Neuronal stem cell (in vitro differentiated cells): Measurements from ENCODE around the gene SALL4.

Source experiments
- DNase-seq: peaks from one replicate; pipeline ENCODE4 v3.0.0-alpha.2; 2013; ENCODE audit warnings: low spot score
- H2AFZ ChIP-seq: one replicate; pipeline ENCODE4 v1.6.1; 2013; ENCODE audit warnings: mild to moderate bottlenecking, low read length, inconsistent platforms
- H2AK5ac ChIP-seq: 2 replicates; pipeline ENCODE4 v1.6.1; 2013; ENCODE audit warnings: low read depth, mild to moderate bottlenecking, inconsistent platforms, low read length, moderate library complexity, mixed read lengths
- H2BK120ac ChIP-seq: 2 replicates; pipeline ENCODE4 v1.6.1; 2013; ENCODE audit warnings: low read depth, mild to moderate bottlenecking, inconsistent platforms, low read length, moderate library complexity, mixed read lengths
- H2BK12ac ChIP-seq: one replicate; pipeline ENCODE4 v1.6.1; 2013; ENCODE audit warnings: low read length, inconsistent platforms
- H2BK15ac ChIP-seq: 2 replicates; pipeline ENCODE4 v1.6.1; 2013; ENCODE audit warnings: mild to moderate bottlenecking, low read length, inconsistent platforms, mixed read lengths
- H2BK5ac ChIP-seq: one replicate; pipeline ENCODE4 v1.6.1; 2013; ENCODE audit warnings: inconsistent platforms, mild to moderate bottlenecking, low read length, moderate library complexity
- H3K14ac ChIP-seq: one replicate; pipeline ENCODE4 v1.6.1; 2013; ENCODE audit warnings: low read length, inconsistent platforms
- H3K18ac ChIP-seq: 2 replicates; pipeline ENCODE4 v1.6.1; 2013; ENCODE audit warnings: low read length, inconsistent platforms
- H3K23ac ChIP-seq: 2 replicates; pipeline ENCODE4 v1.6.1; 2013; ENCODE audit warnings: low read depth, mild to moderate bottlenecking, mixed read lengths, low read length, inconsistent platforms; ENCODE audit not compliant: poor library complexity
- H3K27ac ChIP-seq: replicated peaks from 3 replicates; pipeline ENCODE4 v1.5.1; 2013; ENCODE audit warnings: low read length, inconsistent platforms
- H3K27me3 ChIP-seq, 3 experiments: 2 replicates each; pipeline ENCODE4 v1.6.1; 2013; ENCODE audit warnings: low read length in 3 of 3, mild to moderate bottlenecking in 2 of 3, inconsistent platforms in 1 of 3, low read depth in 1 of 3, mixed read lengths in 1 of 3, moderate library complexity in 1 of 3; ENCODE audit not compliant: control insufficient read depth in 3 of 3, insufficient read depth in 3 of 3
- H3K36me3 ChIP-seq, 2 donors: replicated peaks in 1 of 2; 2 replicates each; pipeline ENCODE4 v1.6.1; 2013; ENCODE audit warnings: low read length in 2 of 2; ENCODE audit not compliant: control insufficient read depth in 2 of 2, insufficient read depth in 2 of 2
- H3K4ac ChIP-seq: 2 replicates; pipeline ENCODE4 v1.6.1; 2013; ENCODE audit warnings: inconsistent platforms, mild to moderate bottlenecking, low read length, moderate library complexity
- H3K4me1 ChIP-seq, 2 donors: 1 replicate in 1 of 2; 2 replicates in 1 of 2; pipeline ENCODE4 v1.6.1; 2013; ENCODE audit warnings: low read length in 2 of 2, low read depth in 1 of 2; ENCODE audit not compliant: control insufficient read depth in 2 of 2, insufficient read depth in 1 of 2
- H3K4me2 ChIP-seq: one replicate; pipeline ENCODE4 v1.6.1; 2013; ENCODE audit warnings: mild to moderate bottlenecking, low read length, inconsistent platforms; ENCODE audit not compliant: insufficient read depth, poor library complexity, severe bottlenecking
- H3K4me3 ChIP-seq, 2 donors: 2 replicates each; pipeline ENCODE4 v1.5.1; 2013; ENCODE audit warnings: low read length in 2 of 2, mild to moderate bottlenecking in 2 of 2, inconsistent platforms in 1 of 2, moderate library complexity in 1 of 2
- H3K79me1 ChIP-seq: one replicate; pipeline ENCODE4 v1.6.1; 2013; ENCODE audit warnings: low read depth, mild to moderate bottlenecking, inconsistent platforms, low read length, moderate library complexity
- H3K9ac ChIP-seq: one replicate; pipeline ENCODE4 v1.6.1; 2013; ENCODE audit warnings: mild to moderate bottlenecking, low read depth, low read length, inconsistent platforms; ENCODE audit not compliant: poor library complexity
- H3K9me3 ChIP-seq, 2 donors: replicated peaks in 1 of 2; 2 replicates each; pipeline versions ENCODE3 to v1.6.1; 2013; ENCODE audit warnings: low read length in 2 of 2, mild to moderate bottlenecking in 2 of 2, inconsistent platforms in 1 of 2, low read depth in 1 of 2, mixed read lengths in 1 of 2, moderate library complexity in 1 of 2; ENCODE audit not compliant: control insufficient read depth in 2 of 2, insufficient read depth in 1 of 2
- H4K8ac ChIP-seq: one replicate; pipeline ENCODE4 v1.6.1; 2013; ENCODE audit warnings: low read depth, mild to moderate bottlenecking, inconsistent platforms, low read length, moderate library complexity
- H4K91ac ChIP-seq: one replicate; pipeline ENCODE4 v1.6.1; 2013; ENCODE audit warnings: low read length, low read depth, mild to moderate bottlenecking, inconsistent platforms; ENCODE audit not compliant: poor library complexity
- WGBS, 2 donors: extraction: QIAGEN DNeasy Blood & Tissue Kit; methylation state at CpG; one replicate each; pipeline ENCODE4 v1.1.7; 2013; ENCODE audit warnings: missing lambda C conversion rate in 2 of 2, mixed read lengths in 1 of 2; ENCODE audit not compliant: insufficient read length in 2 of 2, insufficient replicate concordance in 1 of 2; ENCODE audit errors: extremely low coverage in 2 of 2; 5-methylcytosine and 5-hydroxymethylcytosine counted together

Gene SALL4

GRCh38 chr20:51772236-51772635 lies 30.1 kb downstream of the SALL4 start:
- Histone ChIP-seq H3K36me3 (no peaks in the 10 kb centered on the region), H4K8ac (no peak overlapping the region), H4K91ac (no peak overlapping the region), H3K79me1 (peaks cover 3% of the 10 kb centered on the region), H2BK12ac (no peak overlapping the region), H3K4me3 (no peak overlapping the region), H3K27me3 (peaks cover 0 to 4% (median 3%) of the 10 kb centered on the region in 3 experiments), H2BK5ac (no peak overlapping the region), H3K27ac (no peak overlapping the region), H3K4me1 (peaks cover 0 to 3% of the 10 kb centered on the region in 2 donors), H2AK5ac (no peak overlapping the region), H2BK15ac (no peak overlapping the region), H3K4me2 (no peak overlapping the region), H2BK120ac (no peak overlapping the region), H2AFZ (no peak overlapping the region), H3K23ac (no peak overlapping the region), H3K9me3 (peaks cover 0 to 3% of the 10 kb centered on the region in 2 donors), H3K18ac (no peak overlapping the region), H3K9ac (no peak overlapping the region), H3K4ac (no peak overlapping the region), H3K14ac (no peak overlapping the region)
- WGBS, 2 donors, result no CpG with 5 or more reads among the region's 4 CpGs
- no peak for DNase-seq

- Histone ChIP-seq H3K36me3 (no peaks in the 10 kb centered on the region), H3K14ac (no peak overlapping the region), H3K4me2 (no peak overlapping the region), H2BK5ac (no peak overlapping the region), H3K4me3 (no peak overlapping the region), H2BK12ac (no peak overlapping the region), H2AK5ac (no peak overlapping the region), H2BK120ac (no peak overlapping the region), H4K8ac (no peak overlapping the region), H3K23ac (no peak overlapping the region), H3K9me3 (peaks cover 0 to 3% of the 10 kb centered on the region in 2 donors), H3K18ac (no peak overlapping the region), H4K91ac (no peak overlapping the region), H3K4me1 (peaks cover 0 to 3% of the 10 kb centered on the region in 2 donors), H2AFZ (no peak overlapping the region), H3K27ac (no peak overlapping the region), H3K79me1 (peaks cover 3% of the 10 kb centered on the region), H3K9ac (no peak overlapping the region), H2BK15ac (no peak overlapping the region), H3K4ac (no peak overlapping the region), H3K27me3 (peaks cover 0 to 4% (median 3%) of the 10 kb centered on the region in 3 experiments)
- DNase-seq, result no peak
- WGBS, 2 donors, result no CpG with 5 or more reads among the region's 9 CpGs
Observed at GRCh38 chr20:51769976-51770615, 32.2 kb downstream of the SALL4 start.

- H4K91ac ChIP-seq, result no peak overlapping the region
- no peak overlapping the region for H3K27ac ChIP-seq
- peak overlapping the region; percentile 60 to 79 for H3K4me3 ChIP-seq
Observed at GRCh38 chr20:51768759-51769517, 33.4 kb downstream of the SALL4 start.

More at GRCh38 chr20:51768759-51769517, 33.4 kb downstream of the SALL4 start:
- Histone ChIP-seq H2BK12ac (peak overlapping the region; percentile 82), H3K23ac (peak overlapping the region; percentile 6), H4K8ac (peak overlapping the region; percentile 48), H2BK15ac (peak overlapping the region; percentile 14), H2AK5ac (peak overlapping the region; percentile 68), H3K4me2 (peak overlapping the region; percentile 98), H2BK120ac (no peak overlapping the region), H3K18ac (peak overlapping the region; percentile 76), H3K14ac (peak overlapping the region; percentile 12), H3K36me3 (no peaks in the 10 kb centered on the region), H2AFZ (peak overlapping the region; percentile 59), H3K27me3 (peaks cover 0 to 4% (median 3%) of the 10 kb centered on the region in 3 experiments), H3K9me3 (peaks cover 0 to 3% of the 10 kb centered on the region in 2 donors), H2BK5ac (peak overlapping the region; percentile 39), H3K4ac (no peak overlapping the region), H3K9ac (peak overlapping the region; percentile 79), H3K79me1 (peaks cover 3% of the 10 kb centered on the region), H3K4me1 (peaks cover 0 to 3% of the 10 kb centered on the region in 2 donors)
- no peak for DNase-seq
- no CpG with 5 or more reads among the region's 16 CpGs for WGBS, 2 donors
